ENCODE results near the gene TMED1.

TMED1 gene

DNA sequence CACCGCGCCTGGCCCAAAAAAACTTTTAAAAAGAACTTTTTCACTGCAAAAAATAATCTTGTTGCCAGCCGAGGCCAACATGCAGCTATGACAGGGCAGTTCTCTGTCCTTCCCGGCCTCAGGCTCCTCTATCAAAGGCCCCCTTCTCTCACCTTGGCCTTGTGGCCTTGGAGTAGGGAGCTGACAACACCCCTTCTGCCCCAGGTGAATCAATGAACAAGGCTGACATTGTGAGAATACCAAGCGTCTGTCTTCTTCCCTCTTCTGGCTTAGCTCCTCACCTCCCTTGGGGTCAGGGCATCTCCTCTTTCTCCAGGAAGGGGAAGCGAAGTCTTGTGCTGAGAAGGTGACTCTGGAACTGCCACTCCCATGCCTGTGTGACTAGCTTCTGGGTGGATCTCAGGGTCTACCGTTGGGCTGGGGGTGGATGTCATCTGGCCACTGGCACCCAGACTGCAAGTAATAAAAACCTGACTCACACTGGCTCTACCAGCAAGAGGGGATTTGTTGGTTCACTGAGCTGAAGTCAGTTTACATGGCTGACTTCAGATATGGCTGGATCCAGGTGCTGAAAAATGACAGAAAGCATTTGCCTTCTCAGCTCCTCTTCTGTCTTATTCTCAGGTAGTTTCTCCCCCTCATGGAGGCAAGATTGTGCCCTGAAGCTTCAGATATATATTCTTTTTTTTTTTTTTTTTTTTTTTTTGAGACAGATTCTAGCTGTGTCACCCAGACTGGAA is 18.5 kb upstream of the TMED1 start:
- DNase-seq (ENCODE audit: low read depth, low spot score): no peak
- POLR2A ChIA-PET: interaction anchor here (1.3 kb wide), 1 partner anchor 19 kb away, joined by 4 read pairs; the partner anchor contains the start of gene TMED1
- CTCF ChIA-PET: interaction anchor here (0.6 to 25.0 kb wide), 6 partner anchors 8 to 311 kb away, joined by 3 to 559 read pairs (median 8); partner anchors contain the start of genes C19orf38, CARM1, DNM2 and TMED1
- TF ChIP-seq, protein P1, sequence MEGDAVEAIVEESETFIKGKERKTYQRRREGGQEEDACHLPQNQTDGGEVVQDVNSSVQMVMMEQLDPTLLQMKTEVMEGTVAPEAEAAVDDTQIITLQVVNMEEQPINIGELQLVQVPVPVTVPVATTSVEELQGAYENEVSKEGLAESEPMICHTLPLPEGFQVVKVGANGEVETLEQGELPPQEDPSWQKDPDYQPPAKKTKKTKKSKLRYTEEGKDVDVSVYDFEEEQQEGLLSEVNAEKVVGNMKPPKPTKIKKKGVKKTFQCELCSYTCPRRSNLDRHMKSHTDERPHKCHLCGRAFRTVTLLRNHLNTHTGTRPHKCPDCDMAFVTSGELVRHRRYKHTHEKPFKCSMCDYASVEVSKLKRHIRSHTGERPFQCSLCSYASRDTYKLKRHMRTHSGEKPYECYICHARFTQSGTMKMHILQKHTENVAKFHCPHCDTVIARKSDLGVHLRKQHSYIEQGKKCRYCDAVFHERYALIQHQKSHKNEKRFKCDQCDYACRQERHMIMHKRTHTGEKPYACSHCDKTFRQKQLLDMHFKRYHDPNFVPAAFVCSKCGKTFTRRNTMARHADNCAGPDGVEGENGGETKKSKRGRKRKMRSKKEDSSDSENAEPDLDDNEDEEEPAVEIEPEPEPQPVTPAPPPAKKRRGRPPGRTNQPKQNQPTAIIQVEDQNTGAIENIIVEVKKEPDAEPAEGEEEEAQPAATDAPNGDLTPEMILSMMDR (IDR thresholded peaks at IDR 0.05; ENCODE audit: insufficient read depth, low read length, missing control alignments): no peak
- no peak overlapping the region for H3K4me3 ChIP-seq (ENCODE audit: low read depth, low read length)

DNA sequence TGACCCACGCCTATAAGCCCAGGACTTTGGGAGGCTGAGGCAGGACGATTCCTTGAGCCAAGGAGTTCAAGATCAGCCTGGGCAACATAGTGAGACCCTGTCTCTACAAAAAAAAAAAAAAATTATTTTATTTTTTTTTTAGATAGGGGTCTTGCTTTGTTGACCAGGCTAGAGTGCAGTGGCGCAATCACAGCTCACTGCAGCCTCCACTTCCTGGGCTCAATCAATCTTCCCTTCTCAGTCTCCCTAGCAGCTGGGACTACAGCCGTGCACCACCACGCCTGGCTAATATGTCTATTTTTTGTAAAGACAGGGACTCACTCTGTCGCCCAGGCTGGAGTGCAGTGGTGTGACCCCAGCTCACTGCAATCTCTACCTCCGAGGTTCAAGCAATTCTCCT is 16.9 kb upstream of the TMED1 start:
- CTCF ChIA-PET: interaction anchor here (0.6 to 25.0 kb wide), 4 partner anchors 9 to 135 kb away, joined by 3 to 559 read pairs (median 8); partner anchors contain the start of genes CARM1 and DNM2
- DNase-seq (ENCODE audit: low read depth, low spot score): no peak
- TF ChIP-seq, protein P1 (IDR thresholded peaks at IDR 0.05; ENCODE audit: insufficient read depth, low read length, missing control alignments): no peak
- H3K4me3 ChIP-seq (ENCODE audit: low read depth, low read length): no peak overlapping the region
- POLR2A ChIA-PET: no interaction called here

DNA sequence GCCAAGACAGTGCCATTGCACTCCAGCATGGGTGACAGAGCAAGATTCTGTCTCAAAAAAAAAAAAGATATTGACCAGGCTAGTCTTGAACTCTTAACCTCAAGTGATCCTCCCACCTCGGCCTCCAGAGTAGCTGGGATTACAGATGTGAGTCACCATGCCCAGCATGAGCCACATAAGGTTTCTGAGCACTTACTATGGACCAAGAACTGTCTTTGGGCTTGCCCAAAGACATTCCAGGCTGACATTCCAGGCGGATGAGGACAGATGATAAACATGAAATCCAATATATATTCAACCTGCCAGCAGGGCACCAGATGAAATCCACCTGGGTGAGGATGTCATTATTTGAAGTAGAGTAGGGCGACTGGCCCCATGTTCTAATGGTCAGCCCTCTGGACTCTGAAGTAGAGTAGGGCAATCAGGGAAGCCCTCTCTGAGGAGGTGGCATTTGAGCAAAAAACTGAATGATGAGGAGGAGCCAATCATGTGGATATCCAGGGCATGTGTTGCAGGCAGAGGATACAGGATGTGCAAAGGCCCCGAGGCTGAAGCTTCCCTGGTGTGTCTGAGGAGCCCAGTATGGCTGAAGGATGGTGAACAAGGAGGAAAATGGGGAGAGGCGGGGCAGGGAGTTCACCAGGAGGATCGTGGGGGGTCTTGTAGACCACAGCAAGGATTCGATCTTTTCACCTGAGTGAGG is 16.2 kb upstream of the TMED1 start:
- H3K4me3 ChIP-seq (ENCODE audit: low read depth, low read length): no peak overlapping the region
- ChIA-PET POLR2A (no interaction called here), CTCF (interaction anchor here (1.3 to 25.0 kb wide), 4 partner anchors 12 to 135 kb away, joined by 3 to 559 read pairs (median 6); partner anchors contain the start of genes CARM1, DNM2 and TMED1)
- no peak for DNase-seq (ENCODE audit: low read depth, low spot score)
- TF ChIP-seq, protein P1 (IDR thresholded peaks at IDR 0.05; ENCODE audit: insufficient read depth, low read length, missing control alignments): no peak

DNA sequence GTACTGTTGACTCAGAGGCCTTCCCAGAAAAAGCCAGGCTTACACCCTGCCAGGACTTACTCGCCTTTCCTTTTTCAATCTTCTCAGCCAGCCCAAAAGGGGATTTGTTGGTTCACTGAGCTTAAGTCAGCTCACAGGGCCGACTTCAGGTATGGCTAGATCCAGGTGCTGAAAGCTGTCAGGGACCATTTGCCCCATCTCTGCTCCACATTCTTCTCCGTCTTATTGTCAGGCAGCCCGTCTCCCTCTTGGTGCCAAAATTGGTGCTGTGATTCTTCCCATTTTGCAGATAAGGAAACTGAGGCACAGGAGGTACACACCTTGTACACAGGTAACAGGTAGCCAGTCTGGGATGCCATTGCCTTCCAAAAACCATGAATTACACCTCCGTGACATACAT is 14.6 kb upstream of the TMED1 start:
- POLR2A ChIA-PET: interaction anchor here (0.7 kb wide), 1 partner anchor 33 kb away, joined by 3 read pairs; no protein-coding TSS in a partner anchor
- TF ChIP-seq, protein P1 (IDR thresholded peaks at IDR 0.05; ENCODE audit: insufficient read depth, low read length, missing control alignments): no peak
- CTCF ChIA-PET: interaction anchor here (1.6 to 25.0 kb wide), 3 partner anchors 14 to 133 kb away, joined by 4 to 559 read pairs (median 7); partner anchors contain the start of genes CARM1, DNM2 and TMED1
- no peak for DNase-seq (ENCODE audit: low read depth, low spot score)
- H3K4me3 ChIP-seq (ENCODE audit: low read depth, low read length): no peak overlapping the region

DNA sequence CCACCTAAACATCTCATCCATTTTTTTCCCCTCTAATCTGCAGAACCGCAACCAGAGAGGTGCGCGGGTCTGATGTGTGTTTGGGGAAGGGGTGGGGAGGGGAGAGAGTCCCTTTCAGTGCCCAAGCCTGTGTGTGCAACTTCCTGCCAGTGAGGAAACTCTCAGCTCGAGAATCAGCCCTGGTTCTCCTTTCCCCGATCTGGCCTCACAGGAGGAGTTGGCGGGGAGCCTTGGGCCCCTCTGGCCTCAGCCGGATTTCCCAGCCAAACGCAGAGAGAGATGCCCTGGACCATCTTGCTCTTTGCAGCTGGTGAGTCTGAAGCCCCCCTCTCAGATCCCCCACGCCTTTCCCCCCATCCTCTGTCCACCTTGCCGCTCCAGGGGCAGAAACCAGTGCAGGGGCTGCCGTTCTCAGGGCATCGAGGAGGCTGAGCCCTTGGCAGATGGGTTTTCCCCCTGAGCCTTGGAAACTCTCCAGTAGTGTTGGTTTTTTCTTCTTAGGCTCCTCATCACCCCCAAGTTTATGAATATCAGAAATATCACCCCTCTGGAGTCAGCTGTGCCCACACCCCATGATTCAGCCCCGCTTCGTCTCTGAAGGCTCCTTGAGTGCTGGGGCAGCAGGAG is 12.3 kb upstream of the TMED1 start, which contains the start of gene C19orf38:
Gene C19orf38 (plus strand): TSS at position 186 of the 627 bp plus-strand sequence. CDS start 94 bp downstream, at position 280.
- POLR2A ChIA-PET: no interaction called here
- TF ChIP-seq, protein P1 (IDR thresholded peaks at IDR 0.05; ENCODE audit: insufficient read depth, low read length, missing control alignments): no peak
- no peak for DNase-seq (ENCODE audit: low read depth, low spot score)
- CTCF ChIA-PET: interaction anchor here (25.0 kb wide), 1 partner anchor 16 kb away, joined by 559 read pairs; the partner anchor contains the start of gene CARM1
- no peak within 1 kb of the TSS for H3K4me3 ChIP-seq (ENCODE audit: low read depth, low read length)

Data from AG04449 (cell line).